Activated CD8-positive, alpha-beta memory T cell treated with anti-CD3 and anti-CD28 coated beads for 1 hour (primary cell): ENCODE measurements around the gene ADD1.

Experiments
- DNase-seq, 2 donors: peaks; one replicate each; pipeline ENCODE4 v3.0.0-alpha.2; 2020; ENCODE audit warnings: low read depth in 1 of 2; ENCODE audit errors: extremely low read depth in 1 of 2

Gene ADD1

DNA sequence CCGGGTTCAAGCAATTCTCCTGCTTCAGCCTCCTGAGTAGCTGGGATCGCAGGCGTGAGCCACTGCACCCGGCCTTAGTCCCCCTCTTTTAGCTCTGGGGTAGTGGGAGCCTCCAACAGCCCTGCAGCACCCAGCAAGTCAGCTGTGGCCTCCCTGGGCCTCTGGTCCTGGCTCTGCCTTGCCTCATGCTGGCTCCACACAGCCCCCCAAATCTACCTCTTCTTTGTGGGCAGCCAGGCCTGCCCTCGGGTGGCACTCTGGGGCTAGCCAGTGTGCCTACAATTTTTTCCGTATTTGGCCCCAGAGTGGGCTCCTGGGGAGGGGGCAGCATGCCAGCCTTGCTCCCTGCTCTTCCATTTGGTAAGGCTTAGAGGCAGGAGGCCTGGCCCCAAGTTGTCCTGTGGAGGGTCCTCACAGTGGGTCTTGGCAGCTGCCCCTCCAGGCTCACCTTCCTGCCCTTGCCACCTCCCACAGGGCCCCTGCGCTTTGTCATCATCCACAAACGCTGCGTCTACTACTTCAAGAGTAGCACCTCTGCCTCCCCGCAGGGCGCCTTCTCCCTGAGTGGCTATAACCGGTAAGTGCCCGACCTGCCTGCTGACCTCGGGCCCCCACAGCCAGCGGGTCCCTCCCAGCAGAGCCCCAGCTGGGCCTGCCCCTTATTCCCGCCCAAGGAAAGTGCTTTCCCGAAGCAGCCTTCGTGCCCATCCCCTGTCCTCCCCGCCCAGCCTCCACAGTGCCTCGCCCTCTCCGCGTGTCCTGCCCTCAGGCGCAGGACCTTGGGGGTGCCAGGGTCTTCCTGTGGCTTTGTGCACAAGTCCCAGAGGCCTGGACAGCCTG, 21.0 kb upstream of the ADD1 start:
- no peak for DNase-seq

GRCh38 chr4:2823301-2823670, 20.4 kb upstream of the ADD1 start:
- DNase-seq = no peak

GRCh38 chr4:2823671-2824328, 19.8 kb upstream of the ADD1 start:
- DNase-seq = no peak

GRCh38 chr4:2824329-2824835, 19.3 kb upstream of the ADD1 start:
- DNase-seq = no peak

- DNase-seq = no peak
Measured at GRCh38 chr4:2824836-2825381, 18.7 kb upstream of the ADD1 start.

- no peak for DNase-seq
Measured at GRCh38 chr4:2825740-2826139, 17.9 kb upstream of the ADD1 start.

GRCh38 chr4:2827071-2827873, 16.4 kb upstream of the ADD1 start:
- no peak for DNase-seq

GRCh38 chr4:2827874-2828751, 15.5 kb upstream of the ADD1 start:
- no peak for DNase-seq

GRCh38 chr4:2828758-2829181, 14.9 kb upstream of the ADD1 start:
- DNase-seq = no peak

DNA sequence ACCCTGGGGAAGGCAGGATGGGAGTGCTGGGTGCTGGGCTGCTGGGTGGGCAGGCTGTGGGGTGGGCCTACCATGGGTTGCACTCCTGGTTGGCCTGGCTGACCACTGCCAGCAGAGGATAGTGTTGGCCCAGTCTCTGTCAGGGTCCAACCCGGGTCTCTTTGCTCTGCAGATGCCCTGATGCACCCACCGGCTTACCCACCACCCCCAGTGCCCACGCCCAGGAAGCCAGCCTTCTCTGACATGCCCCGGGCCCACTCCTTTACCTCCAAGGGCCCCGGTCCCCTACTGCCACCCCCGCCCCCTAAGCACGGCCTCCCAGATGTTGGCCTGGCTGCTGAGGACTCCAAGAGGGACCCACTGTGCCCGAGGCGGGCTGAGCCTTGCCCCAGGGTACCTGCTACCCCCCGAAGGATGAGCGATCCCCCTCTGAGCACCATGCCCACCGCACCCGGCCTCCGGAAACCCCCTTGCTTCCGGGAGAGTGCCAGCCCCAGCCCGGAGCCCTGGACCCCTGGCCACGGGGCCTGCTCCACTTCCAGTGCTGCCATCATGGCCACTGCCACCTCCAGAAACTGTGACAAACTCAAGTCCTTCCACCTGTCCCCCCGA, 14.2 kb upstream of the ADD1 start:
- DNase-seq = no peak

GRCh38 chr4:2829933-2830451, 13.7 kb upstream of the ADD1 start:
- no peak for DNase-seq

DNA sequence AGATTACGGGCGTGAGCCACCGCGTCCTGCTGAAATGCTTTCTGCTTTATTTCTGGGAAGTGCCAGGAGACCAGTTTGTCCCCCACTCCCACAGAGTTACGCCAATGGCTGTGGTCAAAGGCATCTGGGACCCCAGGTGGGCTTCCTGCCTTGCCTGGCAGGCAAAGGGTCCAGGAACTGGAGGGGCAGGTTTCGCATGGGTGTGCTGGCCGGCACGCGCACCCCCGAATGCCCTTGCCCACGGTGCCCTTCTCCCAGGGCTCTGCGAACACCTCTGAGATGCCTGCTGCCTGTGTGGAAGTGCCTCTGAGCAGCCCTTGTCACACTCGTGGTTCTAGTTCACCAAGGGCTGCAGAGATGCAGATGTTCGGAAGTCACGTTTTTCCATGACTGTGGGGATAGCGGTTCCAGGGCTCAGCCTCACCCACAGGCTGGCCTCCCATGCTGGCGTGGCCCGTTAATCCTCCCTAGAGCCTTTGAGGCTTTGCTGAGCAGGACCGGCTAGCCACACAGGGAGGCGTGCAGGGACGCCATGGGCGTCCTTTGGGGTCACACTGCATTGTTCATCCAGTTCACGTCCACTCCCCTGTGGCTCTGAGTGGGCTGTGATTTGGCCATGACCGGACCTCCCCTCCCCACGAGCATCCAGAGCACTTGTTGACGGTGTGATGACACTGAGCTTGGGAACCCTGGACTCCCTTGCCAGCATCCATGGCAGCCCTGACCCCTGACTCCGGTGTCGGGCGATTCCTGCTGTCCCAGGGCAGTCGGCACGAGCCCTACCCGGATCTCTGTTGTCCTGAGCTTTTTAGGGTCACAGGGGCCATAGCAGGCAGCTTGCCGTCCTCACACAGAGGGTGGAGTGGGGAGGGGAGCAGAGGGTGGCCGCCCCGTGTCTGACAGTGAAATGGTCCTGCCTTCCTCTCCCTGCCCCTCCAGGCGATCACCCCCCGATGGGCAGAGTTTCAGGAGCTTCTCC, 12.7 kb upstream of the ADD1 start:
- DNase-seq = no peak

DNA sequence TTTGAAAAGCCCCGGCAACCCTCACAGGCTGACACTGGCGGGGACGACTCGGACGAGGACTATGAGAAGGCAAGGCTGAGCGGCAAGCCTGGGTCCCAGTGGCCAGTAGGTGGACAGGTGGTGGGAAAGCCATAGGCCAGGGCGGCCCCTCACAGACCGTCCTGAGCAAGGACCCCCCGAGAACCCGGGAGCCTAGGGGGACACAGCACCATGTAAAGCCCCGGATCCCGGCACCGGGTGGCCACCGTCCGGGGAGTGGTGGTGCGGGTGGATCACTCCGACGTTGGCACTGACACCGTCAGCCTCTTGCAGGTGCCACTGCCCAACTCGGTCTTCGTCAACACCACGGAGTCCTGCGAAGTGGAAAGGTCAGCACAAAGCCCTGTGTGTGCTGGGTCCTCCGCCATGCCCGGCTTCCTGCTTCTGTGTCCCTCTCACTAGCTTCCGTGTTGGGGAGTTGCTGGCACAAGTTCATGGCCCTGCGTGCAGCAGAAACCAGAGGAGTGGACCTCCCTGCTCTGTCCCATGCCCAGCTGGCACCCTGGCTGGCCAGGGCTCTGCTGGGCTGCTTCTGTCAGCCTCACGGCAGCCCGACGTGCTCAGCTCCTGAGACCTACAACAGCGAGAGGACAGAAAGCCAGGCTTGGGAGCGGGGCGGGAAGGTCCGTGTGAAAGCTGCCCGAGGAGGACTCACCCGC, 11.9 kb upstream of the ADD1 start:
- DNase-seq = no peak

DNA sequence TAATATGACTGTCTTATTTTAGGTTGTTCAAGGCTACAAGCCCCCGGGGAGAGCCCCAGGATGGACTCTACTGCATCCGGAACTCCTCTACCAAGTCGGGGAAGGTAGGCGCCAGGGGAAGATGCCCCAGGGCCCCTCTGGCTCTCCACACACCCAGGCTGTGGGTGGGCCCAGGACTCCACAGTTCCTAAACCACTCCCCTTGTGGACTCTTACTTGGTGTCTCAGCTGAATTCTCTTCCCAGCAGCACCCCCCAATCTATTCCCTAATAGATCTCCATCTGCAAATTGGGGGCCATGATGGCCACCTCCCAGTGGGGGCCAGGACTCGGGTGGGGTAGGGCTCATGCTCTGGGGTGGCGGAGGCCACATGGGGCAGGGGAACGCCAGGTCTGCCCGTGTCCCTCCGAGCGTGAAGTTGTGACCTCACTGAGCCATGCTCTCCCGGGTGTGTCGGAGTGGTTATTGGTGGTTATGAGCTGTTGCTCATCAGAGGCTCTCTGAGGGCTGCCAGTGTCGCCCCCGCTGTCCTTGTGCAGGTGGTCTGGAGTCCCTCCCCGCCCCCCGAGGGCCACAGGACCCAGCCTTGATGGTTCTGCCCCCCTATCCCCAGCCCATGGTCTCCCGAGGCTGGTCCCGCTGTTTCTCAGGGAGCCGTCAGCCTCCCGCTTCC, 11.2 kb upstream of the ADD1 start:
- no peak for DNase-seq

DNA sequence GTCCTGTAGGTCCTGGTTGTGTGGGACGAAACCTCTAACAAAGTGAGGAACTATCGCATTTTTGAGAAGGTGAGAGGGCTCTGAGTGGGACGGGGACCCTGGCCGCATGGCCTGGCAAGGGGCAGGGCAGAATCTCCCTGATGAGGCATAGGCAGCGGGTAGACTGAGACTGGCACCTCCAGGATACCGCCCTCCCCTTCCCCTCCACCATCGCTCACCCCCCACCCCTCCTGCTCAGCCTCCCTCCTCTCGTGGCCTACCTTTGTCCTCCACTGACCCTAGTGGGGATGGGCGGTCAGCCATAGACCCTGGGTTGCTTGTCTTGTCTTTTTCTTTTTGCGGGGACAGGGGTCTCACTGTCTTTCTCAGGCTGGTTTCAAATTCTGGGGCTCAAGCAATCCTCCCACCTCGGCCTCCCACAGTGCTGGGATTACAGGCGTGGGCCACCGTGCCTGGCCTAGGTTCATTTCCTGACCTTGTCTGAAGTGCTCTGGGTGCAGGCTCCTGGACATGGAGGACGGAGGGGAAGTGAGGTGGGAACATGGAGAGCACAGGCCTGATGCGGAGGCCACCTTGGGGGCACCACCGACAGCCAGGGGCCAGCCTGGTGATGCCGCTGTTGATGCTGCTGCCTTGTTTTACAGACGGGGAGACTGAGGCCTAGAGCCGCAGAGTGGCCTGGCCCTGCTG, 10.5 kb upstream of the ADD1 start:
- no peak for DNase-seq

DNA sequence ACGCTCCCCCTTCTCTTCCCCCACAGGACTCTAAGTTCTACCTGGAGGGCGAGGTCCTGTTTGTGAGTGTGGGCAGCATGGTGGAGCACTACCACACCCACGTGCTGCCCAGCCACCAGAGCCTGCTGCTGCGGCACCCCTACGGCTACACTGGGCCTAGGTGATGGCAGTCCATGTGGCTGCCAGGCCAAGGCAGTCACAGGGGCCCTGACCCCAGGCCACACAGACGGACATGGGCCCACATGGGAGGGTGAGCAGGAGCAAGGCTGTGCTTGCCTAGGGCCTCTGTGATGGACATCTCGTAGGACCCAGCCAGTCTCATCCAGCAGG, 10.0 kb upstream of the ADD1 start:
- DNase-seq = no peak
